ENCODE data around the gene TGFBR1.

The TGFBR1 gene

DNA sequence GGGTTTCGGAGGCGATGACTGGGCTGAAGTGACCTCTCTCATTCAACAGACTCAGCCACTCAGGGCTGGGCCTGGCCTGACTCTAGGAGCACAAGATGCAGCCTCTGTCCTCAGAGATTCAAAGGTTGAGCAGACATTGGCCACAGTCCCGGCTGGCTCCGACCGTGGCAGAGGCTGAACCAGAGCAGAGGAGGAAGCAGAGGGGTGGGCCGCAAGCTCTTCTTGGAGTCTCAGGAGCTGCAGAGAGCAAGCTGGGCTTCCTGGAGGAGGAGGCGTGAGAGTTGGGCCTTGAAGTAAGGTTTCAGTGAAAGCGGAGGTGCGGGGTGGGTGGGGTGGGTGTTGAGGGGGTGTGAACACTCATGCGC, 79.2 kb downstream of the TGFBR1 start:
- no peaks in the 10 kb centered on the region for H3K9me2 ChIP-seq (replicated peaks; ENCODE audit: insufficient read depth, low read length)
- peak overlapping the region; percentile 56 for H3K9ac ChIP-seq (ENCODE audit: low read length)
- H3K79me2 ChIP-seq (ENCODE audit: insufficient read depth, low read length) = no peaks in the 10 kb centered on the region
- H3K9me3 ChIP-seq (ENCODE audit: insufficient read depth, low read length) = no peaks in the 10 kb centered on the region
- no peaks in the 10 kb centered on the region for H4K20me1 ChIP-seq (ENCODE audit: low read depth, low read length)
- no peaks in the 10 kb centered on the region for H3K36me3 ChIP-seq (ENCODE audit: low read length)
- H3K27me3 ChIP-seq (ENCODE audit: low read length) = no peaks in the 10 kb centered on the region
- TF ChIP-seq, protein P1, sequence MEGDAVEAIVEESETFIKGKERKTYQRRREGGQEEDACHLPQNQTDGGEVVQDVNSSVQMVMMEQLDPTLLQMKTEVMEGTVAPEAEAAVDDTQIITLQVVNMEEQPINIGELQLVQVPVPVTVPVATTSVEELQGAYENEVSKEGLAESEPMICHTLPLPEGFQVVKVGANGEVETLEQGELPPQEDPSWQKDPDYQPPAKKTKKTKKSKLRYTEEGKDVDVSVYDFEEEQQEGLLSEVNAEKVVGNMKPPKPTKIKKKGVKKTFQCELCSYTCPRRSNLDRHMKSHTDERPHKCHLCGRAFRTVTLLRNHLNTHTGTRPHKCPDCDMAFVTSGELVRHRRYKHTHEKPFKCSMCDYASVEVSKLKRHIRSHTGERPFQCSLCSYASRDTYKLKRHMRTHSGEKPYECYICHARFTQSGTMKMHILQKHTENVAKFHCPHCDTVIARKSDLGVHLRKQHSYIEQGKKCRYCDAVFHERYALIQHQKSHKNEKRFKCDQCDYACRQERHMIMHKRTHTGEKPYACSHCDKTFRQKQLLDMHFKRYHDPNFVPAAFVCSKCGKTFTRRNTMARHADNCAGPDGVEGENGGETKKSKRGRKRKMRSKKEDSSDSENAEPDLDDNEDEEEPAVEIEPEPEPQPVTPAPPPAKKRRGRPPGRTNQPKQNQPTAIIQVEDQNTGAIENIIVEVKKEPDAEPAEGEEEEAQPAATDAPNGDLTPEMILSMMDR (IDR thresholded peaks at IDR 0.05; ENCODE audit: insufficient read depth, low read length, poor library complexity, severe bottlenecking) = no peak
- no peak for TF ChIP-seq EZH2phosphoT487 (conservative IDR thresholded peaks at IDR 0.05; ENCODE audit: low read length)
- H3K27ac ChIP-seq (ENCODE audit: low read depth, low read length) = peak overlapping the region; percentile 93
- no peak overlapping the region for H2AFZ ChIP-seq (ENCODE audit: low read depth, low read length, severe bottlenecking)
- no peak overlapping the region for H3K4me3 ChIP-seq (ENCODE audit: insufficient read depth, low read length, poor library complexity, severe bottlenecking)
- peak overlapping the region; percentile 52 for H3K4me2 ChIP-seq (ENCODE audit: low read depth, low read length, poor library complexity, severe bottlenecking)
- H3F3A ChIP-seq (ENCODE audit: insufficient read depth) = peaks cover 31% of the 10 kb centered on the region

DNA sequence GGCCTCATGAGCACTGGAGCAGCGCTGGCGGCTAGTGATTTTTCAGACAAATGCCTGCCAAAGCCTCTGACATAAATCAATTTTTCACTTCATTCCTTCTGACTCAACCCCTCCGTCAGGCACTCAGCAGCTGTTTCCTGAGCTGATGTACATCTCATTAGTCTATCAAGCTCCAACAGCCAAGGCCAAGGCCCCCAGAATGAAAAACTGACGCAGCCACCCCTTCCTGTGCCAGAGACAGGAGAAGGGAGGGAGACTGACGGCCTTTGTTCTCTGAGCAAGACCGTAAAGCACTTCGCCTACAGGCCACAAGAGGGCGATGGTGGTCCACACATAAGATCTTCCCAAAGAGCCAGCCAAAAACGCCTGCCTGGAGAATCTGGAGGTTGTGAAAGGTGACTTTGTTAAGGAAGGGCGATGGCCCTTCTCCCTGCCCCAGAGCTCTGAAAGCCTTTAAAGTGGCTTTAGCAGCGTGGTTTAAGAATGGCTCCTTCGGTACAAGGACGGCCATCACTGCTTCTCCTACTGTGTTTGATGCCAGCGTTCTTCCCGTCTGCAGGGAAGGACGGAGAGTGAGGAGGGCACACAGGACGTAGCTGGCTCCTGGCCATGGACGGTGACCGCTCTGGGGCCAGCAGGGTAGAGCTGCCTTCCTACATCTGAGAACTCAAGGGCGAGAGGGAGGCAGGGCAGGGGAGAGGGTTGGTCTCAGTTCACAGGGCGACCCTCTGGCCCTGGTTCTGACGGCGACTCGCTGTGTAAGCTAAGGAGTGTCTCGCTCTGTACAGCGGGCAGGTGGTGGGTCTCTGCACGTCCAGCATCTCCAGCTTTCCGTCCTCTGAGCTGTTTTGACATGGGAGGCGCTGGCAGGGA, 79.8 kb downstream of the TGFBR1 start:
- TF ChIP-seq EZH2phosphoT487 (conservative IDR thresholded peaks at IDR 0.05; ENCODE audit: low read length) = no peak
- TF ChIP-seq, protein P1 (IDR thresholded peaks at IDR 0.05; ENCODE audit: insufficient read depth, low read length, poor library complexity, severe bottlenecking) = peak; percentile 82
- Histone ChIP-seq H3K9ac (ENCODE audit: low read length) (peak overlapping the region; percentile 56), H2AFZ (ENCODE audit: low read depth, low read length, severe bottlenecking) (peak overlapping the region; percentile 57), H3K4me3 (ENCODE audit: insufficient read depth, low read length, poor library complexity, severe bottlenecking) (no peak overlapping the region), H3K27ac (ENCODE audit: low read depth, low read length) (peak overlapping the region; percentile 93), H3K9me3 (ENCODE audit: insufficient read depth, low read length) (no peaks in the 10 kb centered on the region), H3K79me2 (ENCODE audit: insufficient read depth, low read length) (no peaks in the 10 kb centered on the region), H3K36me3 (ENCODE audit: low read length) (no peaks in the 10 kb centered on the region), H4K20me1 (ENCODE audit: low read depth, low read length) (no peaks in the 10 kb centered on the region), H3F3A (ENCODE audit: insufficient read depth) (peaks cover 25% of the 10 kb centered on the region), H3K4me2 (ENCODE audit: low read depth, low read length, poor library complexity, severe bottlenecking) (peak overlapping the region; percentile 42), H3K9me2 (replicated peaks; ENCODE audit: insufficient read depth, low read length) (no peaks in the 10 kb centered on the region), H3K27me3 (ENCODE audit: low read length) (no peaks in the 10 kb centered on the region)

DNA sequence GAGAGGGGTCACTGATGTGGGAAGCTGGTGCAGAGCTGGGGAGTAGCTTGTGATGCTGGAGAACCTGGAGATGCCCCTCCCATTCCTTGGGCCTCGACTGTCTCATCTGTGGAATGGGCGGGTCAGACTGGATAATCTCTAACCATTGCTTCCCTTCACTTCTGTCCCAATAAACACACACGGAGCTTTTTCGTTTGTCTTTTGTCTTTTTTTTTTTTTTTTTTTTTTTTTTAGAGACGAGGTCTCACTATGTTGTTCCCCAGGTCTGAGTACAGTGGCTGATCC, 80.4 kb downstream of the TGFBR1 start:
- Histone ChIP-seq H3K4me3 (ENCODE audit: insufficient read depth, low read length, poor library complexity, severe bottlenecking) (no peak overlapping the region), H3K9me2 (replicated peaks; ENCODE audit: insufficient read depth, low read length) (no peaks in the 10 kb centered on the region), H3F3A (ENCODE audit: insufficient read depth) (peaks cover 20% of the 10 kb centered on the region), H3K36me3 (ENCODE audit: low read length) (no peaks in the 10 kb centered on the region), H3K9me3 (ENCODE audit: insufficient read depth, low read length) (no peaks in the 10 kb centered on the region), H3K9ac (ENCODE audit: low read length) (0 out of 2 replicates have a peak overlapping the region, but pooled peaks have one; percentile 56), H2AFZ (ENCODE audit: low read depth, low read length, severe bottlenecking) (peak overlapping the region; percentile 57), H3K79me2 (ENCODE audit: insufficient read depth, low read length) (no peaks in the 10 kb centered on the region), H3K4me2 (ENCODE audit: low read depth, low read length, poor library complexity, severe bottlenecking) (no peak overlapping the region), H3K27me3 (ENCODE audit: low read length) (no peaks in the 10 kb centered on the region), H3K27ac (ENCODE audit: low read depth, low read length) (peak overlapping the region; percentile 93; the same call in 1 of the 2 replicates), H4K20me1 (ENCODE audit: low read depth, low read length) (no peaks in the 10 kb centered on the region)
- TF ChIP-seq, protein P1 (IDR thresholded peaks at IDR 0.05; ENCODE audit: insufficient read depth, low read length, poor library complexity, severe bottlenecking) = no peak
- TF ChIP-seq EZH2phosphoT487 (conservative IDR thresholded peaks at IDR 0.05; ENCODE audit: low read length) = no peak

All from SU-DHL-6 (cell line).